ENCODE results near the gene ABCA13. TPM values are rescaled to one million over a fixed set of nuclear protein-coding genes. Genes with fewer than 3 reads are reported as not detected.

The ABCA13 gene
- polyA plus RNA-seq, 4 donors, result 0.68 to 1.4 (median 0.92) TPM

- no peak for DNase-seq (ENCODE audit: low read depth in 4 of 4, low spot score in 3 of 4)
Measured at GRCh38 chr7:48419401-48419800, 248.1 kb downstream of the ABCA13 start.

- no peak for DNase-seq (ENCODE audit: low read depth in 4 of 4, low spot score in 3 of 4)
Measured at GRCh38 chr7:48420206-48420605, 248.9 kb downstream of the ABCA13 start.

GRCh38 chr7:48421357-48421756 lies 250.1 kb downstream of the ABCA13 start:
- no peak for DNase-seq (ENCODE audit: low read depth in 4 of 4, low spot score in 3 of 4)

- no peak for DNase-seq (ENCODE audit: low read depth in 4 of 4, low spot score in 3 of 4)
Measured at GRCh38 chr7:48424731-48425130, 253.5 kb downstream of the ABCA13 start.

GRCh38 chr7:48426331-48426965 lies 255.2 kb downstream of the ABCA13 start:
- DNase-seq (ENCODE audit: low read depth in 4 of 4, low spot score in 3 of 4), result no peak

- no peak for DNase-seq (ENCODE audit: low read depth in 4 of 4, low spot score in 3 of 4)
Measured at GRCh38 chr7:48426966-48427555, 255.8 kb downstream of the ABCA13 start.

GRCh38 chr7:48427671-48428070 lies 256.4 kb downstream of the ABCA13 start:
- no peak for DNase-seq (ENCODE audit: low read depth in 4 of 4, low spot score in 3 of 4)

GRCh38 chr7:48428091-48428684 lies 256.9 kb downstream of the ABCA13 start:
- DNase-seq (ENCODE audit: low read depth in 4 of 4, low spot score in 3 of 4), result no peak

GRCh38 chr7:48429117-48429516 lies 257.9 kb downstream of the ABCA13 start:
- DNase-seq (ENCODE audit: low read depth in 4 of 4, low spot score in 3 of 4), result no peak

GRCh38 chr7:48438206-48438605 lies 266.9 kb downstream of the ABCA13 start:
- DNase-seq (ENCODE audit: low read depth in 4 of 4, low spot score in 3 of 4), result no peak

- DNase-seq (ENCODE audit: low read depth in 4 of 4, low spot score in 3 of 4), result no peak
Measured at GRCh38 chr7:48441848-48442492, 270.7 kb downstream of the ABCA13 start.

GRCh38 chr7:48443051-48443450 lies 271.8 kb downstream of the ABCA13 start:
- DNase-seq (ENCODE audit: low read depth in 4 of 4, low spot score in 3 of 4), result no peak

GRCh38 chr7:48446721-48447120 lies 275.5 kb downstream of the ABCA13 start:
- no peak for DNase-seq (ENCODE audit: low read depth in 4 of 4, low spot score in 3 of 4)

GRCh38 chr7:48452218-48452617 lies 281.0 kb downstream of the ABCA13 start:
- DNase-seq (ENCODE audit: low read depth in 4 of 4, low spot score in 3 of 4), result no peak

GRCh38 chr7:48454750-48455192 lies 283.5 kb downstream of the ABCA13 start:
- no peak for DNase-seq (ENCODE audit: low read depth in 4 of 4, low spot score in 3 of 4)

- no peak for DNase-seq (ENCODE audit: low read depth in 4 of 4, low spot score in 3 of 4)
Measured at GRCh38 chr7:48455363-48455762, 284.1 kb downstream of the ABCA13 start.

- DNase-seq (ENCODE audit: low read depth in 4 of 4, low spot score in 3 of 4), result peak in 1 of 4 donors; percentile 33
Measured at GRCh38 chr7:48458701-48459524, 287.7 kb downstream of the ABCA13 start.

- DNase-seq (ENCODE audit: low read depth in 4 of 4, low spot score in 3 of 4), result no peak
Measured at GRCh38 chr7:48466713-48467112, 295.5 kb downstream of the ABCA13 start.

GRCh38 chr7:48471196-48471595 lies 299.9 kb downstream of the ABCA13 start:
- DNase-seq (ENCODE audit: low read depth in 4 of 4, low spot score in 3 of 4), result no peak

GRCh38 chr7:48472640-48473039 lies 301.4 kb downstream of the ABCA13 start:
- DNase-seq (ENCODE audit: low read depth in 4 of 4, low spot score in 3 of 4), result no peak
